Measurements from ENCODE around the gene CER1. TPM values are rescaled to one million over a fixed set of nuclear protein-coding genes. Genes with fewer than 3 reads are reported as not detected.
A peak's percentile ranks its signal among the peaks of the same experiment; 100 is the strongest.
"Not testable (repeated sequence)": the region's sequence is repeated elsewhere in the genome, so short reads cannot be mapped to it uniquely, and the experiment has no call there.

Gene CER1
- polyA plus RNA-seq, 3 donors: 0.26 to 0.71 (median 0.29) TPM

DNA sequence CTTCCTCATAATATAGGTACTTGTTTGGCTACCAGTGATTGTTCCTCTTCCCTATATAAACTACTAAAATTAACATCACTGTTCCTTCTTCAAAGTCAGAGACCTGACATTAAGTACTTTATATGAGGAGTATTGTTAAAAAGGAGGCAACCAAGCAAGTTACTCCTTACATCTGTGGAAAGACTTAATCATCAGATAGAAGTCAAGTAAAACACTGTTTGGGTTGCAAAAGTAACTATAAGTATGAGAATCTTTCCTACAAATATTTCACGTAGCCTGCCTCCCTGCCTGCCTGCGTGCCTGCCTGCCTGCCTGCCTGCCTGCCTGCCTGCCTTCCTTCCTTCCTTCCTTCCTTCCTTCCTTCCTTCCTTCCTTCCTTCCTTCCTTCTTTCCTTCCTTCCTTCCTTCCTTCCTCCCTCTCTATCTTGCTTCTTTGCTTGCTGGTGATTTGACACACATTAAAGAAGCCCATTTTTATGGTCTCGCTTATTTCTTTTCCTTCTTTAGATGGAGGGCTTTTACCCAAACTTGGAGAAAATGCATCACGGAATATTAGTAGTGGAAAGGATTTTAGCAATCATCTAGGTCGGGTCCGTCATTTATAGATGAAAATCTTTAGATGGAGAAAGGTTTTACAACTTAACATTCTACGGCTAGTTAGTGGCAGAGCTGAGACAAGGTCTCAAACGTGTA is 3.2 kb downstream of the CER1 start:
- DNase-seq (ENCODE audit: low read depth in 3 of 3, low spot score in 2 of 3): no peak

- no peak for DNase-seq (ENCODE audit: low read depth in 3 of 3, low spot score in 2 of 3)
These were observed 7.4 kb downstream of the CER1 start for GRCh38 chr9:14715102-14715501.

- no peak for DNase-seq (ENCODE audit: low read depth in 3 of 3, low spot score in 2 of 3)
These were observed 9.3 kb downstream of the CER1 start for GRCh38 chr9:14713187-14713767.

GRCh38 chr9:14710804-14711203 is 11.7 kb downstream of the CER1 start:
- no peak for DNase-seq (ENCODE audit: low read depth in 3 of 3, low spot score in 2 of 3)

DNA sequence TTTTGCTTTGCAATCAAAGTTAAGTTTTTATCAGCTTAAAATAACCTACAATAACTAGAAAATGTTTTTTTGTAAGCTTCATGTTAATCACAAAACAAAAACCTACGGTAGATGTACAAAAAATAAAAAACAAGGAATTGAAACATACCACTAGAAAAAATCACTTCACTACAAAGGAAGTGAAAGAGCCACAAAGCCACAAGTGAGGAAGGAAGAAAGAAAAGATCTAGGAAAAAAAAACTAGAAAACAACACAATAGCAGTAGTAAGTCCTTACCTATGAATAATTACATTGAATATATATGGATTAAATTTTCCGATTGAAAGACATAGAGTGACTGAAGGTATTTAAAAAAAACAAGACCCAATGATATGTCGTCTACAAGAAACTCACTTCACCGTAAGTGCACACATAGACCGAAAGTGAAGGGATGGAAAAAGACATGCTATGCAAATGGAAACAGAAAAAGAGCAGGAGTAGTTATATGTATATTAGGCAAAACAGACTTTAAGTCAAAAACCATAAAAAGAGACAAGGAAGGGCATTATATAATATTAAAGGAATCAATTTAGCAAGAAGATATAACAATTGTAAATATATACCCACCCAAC is 15.9 kb downstream of the CER1 start:
- DNase-seq (ENCODE audit: low read depth in 3 of 3, low spot score in 2 of 3): no peak

DNA sequence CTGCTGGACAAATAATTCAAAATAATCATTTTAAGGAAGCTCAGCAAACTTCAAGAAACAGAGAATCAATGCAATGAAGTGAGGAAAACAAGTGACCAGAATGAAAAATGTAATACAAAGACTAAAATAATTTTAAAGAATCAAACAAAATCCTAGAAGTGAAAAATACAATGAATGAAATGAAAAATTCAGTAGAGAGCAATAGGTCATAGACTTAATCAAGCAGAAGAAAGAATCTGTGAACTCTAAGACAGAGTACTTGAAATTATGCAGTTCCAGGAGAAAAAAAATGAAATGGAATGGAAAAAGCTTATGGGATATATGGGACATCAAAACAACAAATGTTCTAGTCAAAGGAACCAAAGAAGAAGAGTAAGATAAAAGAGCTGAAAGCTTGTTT is 17.5 kb downstream of the CER1 start:
- no peak for DNase-seq (ENCODE audit: low read depth in 3 of 3, low spot score in 2 of 3)

- no peak for DNase-seq (ENCODE audit: low read depth in 3 of 3, low spot score in 2 of 3)
These were observed 18.3 kb downstream of the CER1 start for GRCh38 chr9:14704281-14704680.

DNA sequence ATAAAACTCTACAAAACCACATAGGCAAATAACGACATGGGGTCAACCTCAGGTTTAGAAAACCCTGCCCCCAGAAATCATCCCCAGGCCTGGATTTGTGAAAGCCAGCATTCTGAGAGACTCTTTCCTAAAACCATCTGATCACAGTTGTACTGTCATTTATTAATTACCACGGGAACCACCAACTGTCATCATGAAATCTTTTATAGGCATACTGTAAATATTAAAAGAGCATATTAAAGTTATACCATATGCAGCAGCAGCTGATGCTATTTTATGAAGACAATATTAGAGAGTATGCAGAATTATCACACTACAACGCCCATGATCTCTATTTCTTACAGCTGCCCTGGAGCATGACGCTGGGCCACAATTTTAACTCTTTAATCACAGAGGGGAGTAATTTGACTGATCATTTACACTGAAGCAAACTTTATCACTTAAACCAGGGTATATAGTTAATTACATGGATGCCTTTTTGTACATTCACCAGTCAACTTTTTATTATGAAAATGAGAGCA is 20.3 kb downstream of the CER1 start:
- no peak for DNase-seq (ENCODE audit: low read depth in 3 of 3, low spot score in 2 of 3)

DNA sequence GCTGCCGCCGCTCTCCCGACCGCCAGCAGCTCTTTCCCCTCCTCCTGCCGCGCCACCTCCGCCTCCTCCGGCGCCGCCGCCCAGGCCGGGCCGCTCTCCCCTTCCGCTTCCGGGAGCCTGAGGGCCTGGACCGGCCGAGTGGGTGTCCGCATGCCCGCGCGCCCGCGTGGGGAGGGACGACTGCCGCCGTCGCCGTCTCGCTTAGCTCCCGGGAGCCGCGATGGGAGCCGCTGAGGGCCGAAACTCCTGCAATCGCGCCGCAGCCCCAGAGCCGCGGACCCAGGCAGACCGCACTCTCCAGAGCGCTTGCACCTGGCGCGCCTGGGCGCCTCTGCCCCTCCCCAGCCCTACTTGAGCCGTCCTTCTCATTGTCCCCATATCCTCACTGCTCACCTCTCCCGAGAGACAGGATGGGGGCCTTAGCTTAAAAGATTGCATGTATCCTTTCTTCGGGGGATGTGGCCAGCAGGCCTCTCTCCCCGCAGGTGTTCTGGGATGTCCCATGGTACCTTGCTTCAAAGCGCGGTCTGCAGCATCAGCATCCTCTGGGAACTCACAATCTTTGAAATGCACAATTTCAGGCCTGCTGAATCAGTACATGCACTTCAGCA is 29.2 kb downstream of the CER1 start, which contains the start of gene ZDHHC21:
ZDHHC21 (minus strand) TSS at position 182 of the 611 bp plus-strand sequence. CDS start 19,092 bp downstream, outside the sequence.
- DNase-seq (ENCODE audit: low read depth in 3 of 3, low spot score in 2 of 3): peak; percentile 17 to 49 (median 18)

- peak in 1 of 3 donors; percentile 23 for DNase-seq (ENCODE audit: low read depth in 3 of 3, low spot score in 2 of 3)
These were observed 29.9 kb downstream of the CER1 start for GRCh38 chr9:14692470-14693250.

GRCh38 chr9:14690948-14691730 is 31.4 kb downstream of the CER1 start:
- DNase-seq (ENCODE audit: low read depth in 3 of 3, low spot score in 2 of 3): no peak

DNA sequence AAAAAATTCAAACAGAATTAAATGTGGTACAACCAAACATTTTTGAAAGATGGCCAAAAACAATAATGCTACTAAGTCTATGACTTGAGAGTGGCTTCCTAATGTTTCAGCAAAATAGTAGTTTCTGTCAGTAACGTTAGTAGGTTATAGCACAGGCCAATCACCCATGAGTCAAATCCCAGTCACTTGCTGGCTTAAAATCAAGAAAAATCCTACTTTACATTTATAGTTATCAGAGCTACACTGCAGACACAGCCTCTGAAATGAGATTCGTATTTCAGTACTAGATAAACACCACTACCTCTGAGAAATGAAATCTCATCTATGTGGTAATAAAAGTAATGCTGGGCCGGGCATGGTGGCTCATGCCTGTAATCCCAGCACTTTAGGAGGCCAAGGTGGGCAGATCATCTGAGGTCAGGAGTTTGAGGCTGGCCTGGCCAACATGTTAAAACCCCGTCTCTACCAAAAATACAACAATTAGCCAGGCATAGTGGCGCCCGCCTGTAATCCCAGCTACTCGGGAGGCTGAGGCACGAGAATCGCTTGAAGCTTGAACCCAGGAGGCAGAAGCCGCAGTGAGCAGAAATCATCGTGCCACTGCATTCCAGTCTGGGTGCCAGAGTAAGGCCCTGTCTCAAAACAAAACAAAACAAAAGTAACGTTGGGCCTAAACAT is 35.4 kb downstream of the CER1 start:
- DNase-seq (ENCODE audit: low read depth in 3 of 3, low spot score in 2 of 3): no peak

DNA sequence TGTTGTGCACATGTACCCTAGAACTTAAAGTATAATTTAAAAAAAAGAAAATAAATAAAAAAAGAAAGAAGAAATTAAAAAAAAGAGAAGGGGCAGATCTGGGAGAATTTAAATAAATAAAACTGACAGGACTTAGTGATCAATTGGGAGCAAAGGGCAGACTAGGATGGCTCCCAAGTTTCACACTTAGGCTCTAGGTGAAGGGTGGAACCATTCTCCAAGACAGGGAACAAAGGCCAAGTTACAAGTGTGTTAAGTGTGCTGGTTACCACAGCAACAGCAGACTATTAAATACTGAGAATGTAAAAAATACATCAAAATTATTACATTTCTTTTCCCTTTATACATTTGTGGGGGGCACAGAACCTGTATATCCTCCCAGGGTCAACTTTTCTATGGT is 36.4 kb downstream of the CER1 start:
- no peak for DNase-seq (ENCODE audit: low read depth in 3 of 3, low spot score in 2 of 3)

DNA sequence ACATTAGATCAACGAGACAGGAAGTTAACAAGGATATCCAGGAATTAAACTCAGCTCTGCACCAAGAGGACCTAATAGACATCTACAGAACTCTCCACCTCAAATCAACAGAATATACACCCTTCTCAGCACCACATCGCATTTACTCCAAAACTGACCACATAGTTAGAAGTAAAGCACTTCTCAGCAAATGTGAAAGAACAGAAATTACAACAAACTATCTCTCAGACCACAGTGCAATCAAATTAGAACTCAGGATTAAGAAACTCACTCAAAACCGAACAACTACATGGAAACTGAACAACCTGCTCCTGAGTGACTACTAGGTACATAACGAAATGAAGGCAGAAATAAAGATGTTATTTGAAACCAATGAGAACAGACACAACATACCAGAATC is 39.9 kb downstream of the CER1 start:
- DNase-seq (ENCODE audit: low read depth in 3 of 3, low spot score in 2 of 3): not testable (repeated sequence)

GRCh38 chr9:14678776-14679175 is 43.8 kb downstream of the CER1 start:
- DNase-seq (ENCODE audit: low read depth in 3 of 3, low spot score in 2 of 3): no peak

DNA sequence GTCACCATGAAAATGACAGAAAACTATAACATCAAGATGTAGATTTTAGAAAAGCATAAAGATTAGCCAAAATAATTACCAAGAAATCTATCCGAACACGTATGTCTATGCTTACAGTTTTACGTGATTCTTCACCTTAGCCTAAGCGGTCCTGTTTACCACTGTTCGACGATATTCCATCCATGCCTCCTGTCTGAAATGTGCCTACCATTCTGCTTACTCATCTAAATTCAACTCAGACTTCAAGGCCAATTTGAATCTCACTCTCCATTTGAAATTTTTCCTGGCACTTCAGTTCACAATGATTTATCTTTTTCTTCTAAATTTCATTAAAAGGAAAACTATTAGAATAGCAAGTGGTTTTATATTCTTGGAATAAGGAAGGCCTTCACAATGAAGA is 44.7 kb downstream of the CER1 start:
- no peak for DNase-seq (ENCODE audit: low read depth in 3 of 3, low spot score in 2 of 3)

DNA sequence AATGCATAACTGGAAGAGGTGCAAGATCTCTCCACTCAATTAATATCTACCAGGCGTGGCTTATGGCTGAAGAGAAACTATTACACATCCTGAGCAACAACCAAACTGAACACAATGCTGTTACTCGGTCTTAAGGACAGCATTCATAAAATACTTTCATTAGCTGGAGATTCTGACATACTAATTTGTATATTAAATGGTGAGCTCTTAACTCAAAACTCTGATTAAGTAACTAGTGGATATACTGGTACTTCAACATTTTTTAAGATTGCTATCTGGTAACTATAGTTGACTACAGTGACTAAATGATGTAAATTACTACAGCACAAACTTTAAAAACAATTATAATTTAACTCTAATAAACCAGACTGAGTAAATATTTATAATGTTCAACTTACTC is 45.1 kb downstream of the CER1 start:
- DNase-seq (ENCODE audit: low read depth in 3 of 3, low spot score in 2 of 3): no peak

GRCh38 chr9:14674630-14675029 is 47.9 kb downstream of the CER1 start:
- no peak for DNase-seq (ENCODE audit: low read depth in 3 of 3, low spot score in 2 of 3)

DNA sequence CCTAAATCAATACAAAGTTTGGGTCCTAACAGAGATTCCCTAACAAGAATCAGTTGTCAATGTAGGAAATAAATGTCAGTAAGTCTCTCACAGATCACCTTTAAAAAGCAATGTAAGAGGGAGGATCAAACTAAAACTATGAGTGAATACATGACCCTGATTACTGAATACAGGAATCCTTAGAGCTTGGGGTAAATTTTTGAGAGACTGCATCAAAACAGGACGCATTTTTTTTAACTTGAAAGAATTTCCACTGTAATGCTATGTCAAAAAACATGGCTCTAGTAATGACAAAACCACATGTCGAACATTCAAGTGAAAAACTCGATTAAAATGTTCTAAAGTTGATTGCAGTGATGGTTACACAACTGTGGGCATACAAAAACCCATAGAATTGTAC is 51.2 kb downstream of the CER1 start:
- DNase-seq (ENCODE audit: low read depth in 3 of 3, low spot score in 2 of 3): no peak

Measured in right renal cortex interstitium (tissue), 3 donors.